ENCODE data around the gene PRKN.

- TF ChIP-seq POLR2A (IDR thresholded peaks at IDR 0.05; ENCODE audit: low read length) (no peak), GATA1 (IDR thresholded peaks at IDR 0.05; ENCODE audit: low read depth, low read length) (no peak)
Observed at GRCh38 chr6:161308075-161308655, 1419.4 kb downstream of the PRKN start.
